NCI-H1417 (cell line): ENCODE results near the gene CYBRD1.
"Not testable (repeated sequence)": the region's sequence is repeated elsewhere in the genome, so short reads cannot be mapped to it uniquely, and the experiment has no call there.

Experiments
- DNase-seq, 3 experiments: peaks; one replicate each; lab custom pipeline; 2025; lab: John Stamatoyannopoulos, UW

CYBRD1 gene

GRCh38 chr2:171515672-171516298 lies 6.5 kb upstream of the CYBRD1 start:
- no peak for DNase-seq

GRCh38 chr2:171516793-171517192 lies 5.5 kb upstream of the CYBRD1 start:
- DNase-seq = no peak

- DNase-seq = no peak
These were observed 1.8 kb upstream of the CYBRD1 start for GRCh38 chr2:171520471-171520870.

- DNase-seq = no peak
These were observed 768 bp upstream of the CYBRD1 start for GRCh38 chr2:171521361-171522051.

GRCh38 chr2:171522788-171523087 lies 464 bp downstream of the CYBRD1 start:
- peak in 1 of 3 experiments; percentile 22 for DNase-seq

- DNase-seq = peak in 2 of 3 experiments; percentile 4 to 19
These were observed 1.1 kb downstream of the CYBRD1 start for GRCh38 chr2:171523088-171524017.

GRCh38 chr2:171524018-171524401 lies 1.7 kb downstream of the CYBRD1 start:
- no peak for DNase-seq

GRCh38 chr2:171529914-171530313 lies 7.6 kb downstream of the CYBRD1 start:
- no peak for DNase-seq

- no peak for DNase-seq
These were observed 8.1 kb downstream of the CYBRD1 start for GRCh38 chr2:171530378-171530777.

GRCh38 chr2:171530859-171531258 lies 8.6 kb downstream of the CYBRD1 start:
- not testable (repeated sequence) for DNase-seq

GRCh38 chr2:171531291-171531690 lies 9.0 kb downstream of the CYBRD1 start:
- no peak for DNase-seq

GRCh38 chr2:171531836-171532450 lies 9.7 kb downstream of the CYBRD1 start:
- no peak for DNase-seq

GRCh38 chr2:171533331-171533730 lies 11.1 kb downstream of the CYBRD1 start:
- DNase-seq = no peak

- not testable (repeated sequence) for DNase-seq
These were observed 13.3 kb downstream of the CYBRD1 start for GRCh38 chr2:171535528-171535927.

GRCh38 chr2:171540437-171540836 lies 18.2 kb downstream of the CYBRD1 start:
- no peak for DNase-seq

GRCh38 chr2:171541202-171541887 lies 19.1 kb downstream of the CYBRD1 start:
- DNase-seq = peak in 2 of 3 experiments; percentile 0 to 67

GRCh38 chr2:171545086-171545485 lies 22.8 kb downstream of the CYBRD1 start:
- no peak for DNase-seq

GRCh38 chr2:171547256-171547655 lies 25.0 kb downstream of the CYBRD1 start:
- DNase-seq = no peak

GRCh38 chr2:171547720-171548119 lies 25.4 kb downstream of the CYBRD1 start:
- no peak for DNase-seq

GRCh38 chr2:171550613-171551012 lies 28.3 kb downstream of the CYBRD1 start:
- no peak for DNase-seq

GRCh38 chr2:171551836-171552235 lies 29.6 kb downstream of the CYBRD1 start:
- DNase-seq = no peak

GRCh38 chr2:171553236-171553635 lies 31.0 kb downstream of the CYBRD1 start:
- no peak for DNase-seq
